Type B pancreatic cell (in vitro differentiated cells): ENCODE data around the gene CDK14. TPM values are rescaled to one million over a fixed set of nuclear protein-coding genes. Genes with fewer than 3 reads are reported as not detected.

Experiments used
- DNase-seq: peaks from one replicate; pipeline ENCODE4 v3.0.0; 2021; ENCODE audit warnings: mixed read lengths; ENCODE audit not compliant: unreplicated experiment; ENCODE audit errors: extremely low spot score
- H3K27ac Mint-ChIP-seq: 2 replicates; pipeline ENCODE4 v1.8.0; 2021; ENCODE audit warnings: mild to moderate bottlenecking, mixed read lengths
- H3K27me3 Mint-ChIP-seq: 2 replicates; pipeline ENCODE4 v1.8.0; 2021; ENCODE audit warnings: mixed read lengths
- H3K36me3 Mint-ChIP-seq: 2 replicates; pipeline ENCODE4 v1.8.0; 2021; ENCODE audit warnings: mixed read lengths
- H3K4me1 Mint-ChIP-seq: one replicate; pipeline ENCODE4 v1.8.0; 2021; ENCODE audit warnings: mixed read lengths; ENCODE audit not compliant: unreplicated experiment
- H3K4me3 Mint-ChIP-seq: 2 replicates; pipeline ENCODE4 v1.8.0; 2021; ENCODE audit warnings: mild to moderate bottlenecking, mixed read lengths
- H3K9me3 Mint-ChIP-seq: 2 replicates; pipeline ENCODE4 v1.8.0; 2021; ENCODE audit warnings: mixed read lengths
- CTCF ChIP-seq: fragments of 200-600 bp; sonication (generic); conservative IDR thresholded peaks from 2 replicates; pipeline ENCODE4 v1.5.0; 2021; ENCODE audit warnings: antibody characterized with exemption, mild to moderate bottlenecking
- total RNA-seq: library from RNA; stranded (reverse); gene quantifications from 2 replicates; pipeline ENCODE4 v1.2.1, GENCODE V29; 2021; ENCODE audit warnings: low replicate concordance

CDK14 gene
- total RNA-seq, 1 donor from 2014 or later, result 43.5 TPM

GRCh38 chr7:91201442-91202113 lies 605.5 kb downstream of the CDK14 start:
- no peak for TF ChIP-seq CTCF
- H3K36me3 Mint-ChIP-seq, result peaks cover 6% of the 10 kb centered on the region
- H3K4me3 Mint-ChIP-seq, result no peak overlapping the region
- peaks cover 6% of the 10 kb centered on the region for H3K4me1 Mint-ChIP-seq
- peaks cover 15% of the 10 kb centered on the region for H3K9me3 Mint-ChIP-seq
- no peak for DNase-seq
- no peaks in the 10 kb centered on the region for H3K27me3 Mint-ChIP-seq
- no peak overlapping the region for H3K27ac Mint-ChIP-seq

GRCh38 chr7:91206361-91206960 lies 610.3 kb downstream of the CDK14 start:
- Mint-ChIP-seq H3K27me3 (no peaks in the 10 kb centered on the region), H3K9me3 (peaks cover 15% of the 10 kb centered on the region), H3K36me3 (peaks cover 10% of the 10 kb centered on the region), H3K27ac (no peak overlapping the region), H3K4me3 (no peak overlapping the region), H3K4me1 (peaks cover 7% of the 10 kb centered on the region)
- DNase-seq, result no peak
- no peak for TF ChIP-seq CTCF

GRCh38 chr7:91212582-91212981 lies 616.5 kb downstream of the CDK14 start:
- no peak for TF ChIP-seq CTCF
- H3K27me3 Mint-ChIP-seq, result no peaks in the 10 kb centered on the region
- no peak overlapping the region for H3K27ac Mint-ChIP-seq
- H3K4me3 Mint-ChIP-seq, result no peak overlapping the region
- peaks cover 3% of the 10 kb centered on the region for H3K36me3 Mint-ChIP-seq
- H3K4me1 Mint-ChIP-seq, result peaks cover 5% of the 10 kb centered on the region
- DNase-seq, result no peak
- H3K9me3 Mint-ChIP-seq, result no peaks in the 10 kb centered on the region

- Mint-ChIP-seq H3K27ac (no peak overlapping the region), H3K27me3 (peaks cover 3% of the 10 kb centered on the region), H3K4me3 (no peak overlapping the region), H3K4me1 (peaks cover 4% of the 10 kb centered on the region), H3K36me3 (no peaks in the 10 kb centered on the region), H3K9me3 (no peaks in the 10 kb centered on the region)
- TF ChIP-seq CTCF, result no peak
- DNase-seq, result no peak
These were observed 630.3 kb downstream of the CDK14 start for GRCh38 chr7:91226411-91226810.

- Mint-ChIP-seq H3K27ac (no peak overlapping the region), H3K9me3 (no peaks in the 10 kb centered on the region), H3K4me1 (peaks cover 8% of the 10 kb centered on the region), H3K27me3 (peaks cover 3% of the 10 kb centered on the region), H3K4me3 (no peak overlapping the region), H3K36me3 (no peaks in the 10 kb centered on the region)
- DNase-seq, result no peak
- no peak for TF ChIP-seq CTCF
These were observed 632.2 kb downstream of the CDK14 start for GRCh38 chr7:91228327-91228726.
